Measurements from ENCODE around the gene CFC1B. TPM values are rescaled to one million over a fixed set of nuclear protein-coding genes. Genes with fewer than 3 reads are reported as not detected.
"Not testable (repeated sequence)": the region's sequence is repeated elsewhere in the genome, so short reads cannot be mapped to it uniquely, and the experiment has no call there.

The CFC1B gene
- total RNA-seq, result not detected

- not testable (repeated sequence) for H3K4me1 ChIP-seq; H3K4me3 ChIP-seq; H3K27me3 ChIP-seq; H3K9me3 ChIP-seq; H3K36me3 ChIP-seq; DNase-seq (ENCODE audit: low spot score in 2 of 2); H3K27ac ChIP-seq
- no CpG with 5 or more reads among the region's 7 CpGs for WGBS, 2 donors
These were observed at the start of gene CFC1B for GRCh38 chr2:130520992-130521391. CFC1B (plus strand) TSS chr2:130521222; CDS start chr2:130521485, 263 bp downstream.

- H3K36me3 ChIP-seq; H3K27ac ChIP-seq; H3K4me1 ChIP-seq; H3K27me3 ChIP-seq; H3K9me3 ChIP-seq; DNase-seq (ENCODE audit: low spot score in 2 of 2); H3K4me3 ChIP-seq: not testable (repeated sequence)
- 0% methylated on average over 1 of the region's 4 CpGs; no CpG with 5 or more reads in 1 of the 2 donors for WGBS, 2 donors
These were observed 29.9 kb upstream of the CFC1B start for GRCh38 chr2:130491073-130491472.

GRCh38 chr2:130509228-130509627 is 11.8 kb upstream of the CFC1B start, which contains the start of gene POTEI:
POTEI (minus strand) TSS chr2:130509328; CDS start chr2:130509235, 93 bp downstream.
- WGBS, 2 donors, result no CpG with 5 or more reads among the region's 13 CpGs
- H3K36me3 ChIP-seq; H3K4me1 ChIP-seq; DNase-seq (ENCODE audit: low spot score in 2 of 2); H3K27ac ChIP-seq; H3K4me3 ChIP-seq; H3K9me3 ChIP-seq; H3K27me3 ChIP-seq: not testable (repeated sequence)

GRCh38 chr2:130510807-130511746 is 9.9 kb upstream of the CFC1B start:
- H3K4me1 ChIP-seq; H3K9me3 ChIP-seq; H3K27ac ChIP-seq; H3K4me3 ChIP-seq; DNase-seq (ENCODE audit: low spot score in 2 of 2); H3K27me3 ChIP-seq; H3K36me3 ChIP-seq: not testable (repeated sequence)
- no CpG with 5 or more reads among the region's 31 CpGs for WGBS, 2 donors

GRCh38 chr2:130511747-130512451 is 9.1 kb upstream of the CFC1B start:
- not testable (repeated sequence) for H3K36me3 ChIP-seq; DNase-seq (ENCODE audit: low spot score in 2 of 2); H3K27me3 ChIP-seq; H3K9me3 ChIP-seq; H3K4me3 ChIP-seq; H3K27ac ChIP-seq; H3K4me1 ChIP-seq
- 83 to 90% methylated on average over 5 of the region's 17 CpGs for WGBS, 2 donors

- not testable (repeated sequence) for H3K36me3 ChIP-seq; H3K4me3 ChIP-seq; H3K27me3 ChIP-seq; H3K4me1 ChIP-seq; DNase-seq (ENCODE audit: low spot score in 2 of 2); H3K9me3 ChIP-seq; H3K27ac ChIP-seq
- WGBS, 2 donors, result no CpG with 5 or more reads among the region's 12 CpGs
These were observed 2.4 kb upstream of the CFC1B start for GRCh38 chr2:130518516-130519106.

- not testable (repeated sequence) for H3K4me3 ChIP-seq; H3K36me3 ChIP-seq; H3K4me1 ChIP-seq; H3K27me3 ChIP-seq; H3K27ac ChIP-seq; DNase-seq (ENCODE audit: low spot score in 2 of 2); H3K9me3 ChIP-seq
- WGBS, 2 donors, result no CpG with 5 or more reads among the region's 23 CpGs
These were observed 1.4 kb downstream of the CFC1B start for GRCh38 chr2:130522390-130522789.

- H3K36me3 ChIP-seq; H3K4me3 ChIP-seq; H3K4me1 ChIP-seq; H3K27me3 ChIP-seq; H3K9me3 ChIP-seq; DNase-seq (ENCODE audit: low spot score in 2 of 2); H3K27ac ChIP-seq: not testable (repeated sequence)
- WGBS, 2 donors, result no CpG with 5 or more reads among the region's 40 CpGs
These were observed 6.4 kb downstream of the CFC1B start for GRCh38 chr2:130527365-130527967.

GRCh38 chr2:130529545-130529944 is 8.5 kb downstream of the CFC1B start:
- WGBS, 2 donors, result no CpG with 5 or more reads among the region's 6 CpGs
- H3K27ac ChIP-seq; H3K4me3 ChIP-seq; DNase-seq (ENCODE audit: low spot score in 2 of 2); H3K27me3 ChIP-seq; H3K36me3 ChIP-seq; H3K9me3 ChIP-seq; H3K4me1 ChIP-seq: not testable (repeated sequence)

- not testable (repeated sequence) for H3K27ac ChIP-seq; H3K4me3 ChIP-seq; H3K4me1 ChIP-seq; DNase-seq (ENCODE audit: low spot score in 2 of 2); H3K36me3 ChIP-seq; H3K27me3 ChIP-seq; H3K9me3 ChIP-seq
- no CpG with 5 or more reads among the region's 4 CpGs for WGBS, 2 donors
These were observed 9.2 kb downstream of the CFC1B start for GRCh38 chr2:130530212-130530611.

GRCh38 chr2:130531225-130531624 is 10.2 kb downstream of the CFC1B start:
- H3K4me3 ChIP-seq; H3K27me3 ChIP-seq; DNase-seq (ENCODE audit: low spot score in 2 of 2); H3K9me3 ChIP-seq; H3K36me3 ChIP-seq; H3K4me1 ChIP-seq; H3K27ac ChIP-seq: not testable (repeated sequence)
- WGBS, 2 donors, result no CpG with 5 or more reads among the region's 5 CpGs

GRCh38 chr2:130531672-130532071 is 10.7 kb downstream of the CFC1B start:
- H3K4me3 ChIP-seq; H3K27me3 ChIP-seq; H3K9me3 ChIP-seq; H3K36me3 ChIP-seq; H3K27ac ChIP-seq; DNase-seq (ENCODE audit: low spot score in 2 of 2); H3K4me1 ChIP-seq: not testable (repeated sequence)
- WGBS, 2 donors, result no CpG with 5 or more reads among the region's 9 CpGs

GRCh38 chr2:130536654-130537053 is 15.6 kb downstream of the CFC1B start:
- no CpG with 5 or more reads among the region's 7 CpGs for WGBS, 2 donors
- H3K27me3 ChIP-seq; H3K36me3 ChIP-seq; H3K4me3 ChIP-seq; H3K4me1 ChIP-seq; H3K27ac ChIP-seq; DNase-seq (ENCODE audit: low spot score in 2 of 2); H3K9me3 ChIP-seq: not testable (repeated sequence)
